ENCODE data around the gene ADSS1. TPM values are rescaled to one million over a fixed set of nuclear protein-coding genes. Genes with fewer than 3 reads are reported as not detected.

ADSS1 gene
- total RNA-seq, 3 donors from 2014 or later, result 6.9 to 13.0 (median 7.3) TPM

DNA sequence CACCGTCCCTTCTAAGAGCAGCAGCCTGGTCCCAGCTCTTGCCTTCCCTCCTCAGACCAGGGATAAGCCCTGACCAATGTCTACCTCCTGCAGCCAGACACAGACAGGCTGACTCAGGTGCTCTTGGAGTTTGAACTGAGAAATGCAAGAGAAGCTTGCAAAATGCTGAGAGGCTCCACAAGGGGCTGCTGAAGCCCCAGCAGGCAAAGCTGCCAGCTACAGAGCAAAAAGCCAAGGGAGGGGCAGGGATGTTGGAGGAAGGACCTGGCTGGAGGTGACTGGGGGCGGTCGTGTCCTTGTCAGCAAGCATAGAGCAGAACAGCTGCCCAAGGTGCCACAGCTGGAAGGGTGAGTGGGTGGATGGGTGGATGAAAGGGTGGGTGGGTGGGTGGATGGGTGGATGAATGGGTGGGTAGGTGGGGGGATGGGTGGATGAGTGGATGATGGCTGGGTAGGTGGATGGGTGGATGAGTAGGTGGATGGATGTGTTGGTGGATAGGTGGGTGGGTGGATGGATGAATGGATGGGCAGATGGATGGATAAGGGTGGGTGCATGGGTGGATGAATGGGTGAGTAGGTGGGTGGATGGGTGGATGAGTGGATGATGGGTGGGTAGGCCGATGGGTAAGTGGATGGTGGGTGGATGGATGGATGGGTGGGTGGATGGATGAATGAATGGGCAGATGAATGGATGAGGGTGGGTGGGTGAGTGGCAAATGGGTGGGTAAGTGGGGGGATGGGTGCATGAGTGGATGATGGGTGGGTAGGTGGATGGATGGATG, 38.6 kb upstream of the ADSS1 start:
- TF ChIP-seq POLR2AphosphoS5 (IDR thresholded peaks at IDR 0.05), result no peak
- no peak for TF ChIP-seq POLR2A (IDR thresholded peaks at IDR 0.05)
- TF ChIP-seq, protein P1, sequence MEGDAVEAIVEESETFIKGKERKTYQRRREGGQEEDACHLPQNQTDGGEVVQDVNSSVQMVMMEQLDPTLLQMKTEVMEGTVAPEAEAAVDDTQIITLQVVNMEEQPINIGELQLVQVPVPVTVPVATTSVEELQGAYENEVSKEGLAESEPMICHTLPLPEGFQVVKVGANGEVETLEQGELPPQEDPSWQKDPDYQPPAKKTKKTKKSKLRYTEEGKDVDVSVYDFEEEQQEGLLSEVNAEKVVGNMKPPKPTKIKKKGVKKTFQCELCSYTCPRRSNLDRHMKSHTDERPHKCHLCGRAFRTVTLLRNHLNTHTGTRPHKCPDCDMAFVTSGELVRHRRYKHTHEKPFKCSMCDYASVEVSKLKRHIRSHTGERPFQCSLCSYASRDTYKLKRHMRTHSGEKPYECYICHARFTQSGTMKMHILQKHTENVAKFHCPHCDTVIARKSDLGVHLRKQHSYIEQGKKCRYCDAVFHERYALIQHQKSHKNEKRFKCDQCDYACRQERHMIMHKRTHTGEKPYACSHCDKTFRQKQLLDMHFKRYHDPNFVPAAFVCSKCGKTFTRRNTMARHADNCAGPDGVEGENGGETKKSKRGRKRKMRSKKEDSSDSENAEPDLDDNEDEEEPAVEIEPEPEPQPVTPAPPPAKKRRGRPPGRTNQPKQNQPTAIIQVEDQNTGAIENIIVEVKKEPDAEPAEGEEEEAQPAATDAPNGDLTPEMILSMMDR (IDR thresholded peaks at IDR 0.05), result no peak
- intact Hi-C loops (cut with DNase I; ENCODE audit: low total_unique reads), result no loop called here
- H3K36me3 ChIP-seq, result no peaks in the 10 kb centered on the region
- H3K27me3 ChIP-seq, result no peaks in the 10 kb centered on the region
- H3K4me1 ChIP-seq, result peaks cover 24 to 46% of the 10 kb centered on the region in 2 donors
- H3K27ac ChIP-seq, result no peak overlapping the region
- no peak for DNase-seq (ENCODE audit: low spot score in 2 of 2)
- no peak overlapping the region for H3K4me3 ChIP-seq
- no peaks in the 10 kb centered on the region for H3K9me3 ChIP-seq

DNA sequence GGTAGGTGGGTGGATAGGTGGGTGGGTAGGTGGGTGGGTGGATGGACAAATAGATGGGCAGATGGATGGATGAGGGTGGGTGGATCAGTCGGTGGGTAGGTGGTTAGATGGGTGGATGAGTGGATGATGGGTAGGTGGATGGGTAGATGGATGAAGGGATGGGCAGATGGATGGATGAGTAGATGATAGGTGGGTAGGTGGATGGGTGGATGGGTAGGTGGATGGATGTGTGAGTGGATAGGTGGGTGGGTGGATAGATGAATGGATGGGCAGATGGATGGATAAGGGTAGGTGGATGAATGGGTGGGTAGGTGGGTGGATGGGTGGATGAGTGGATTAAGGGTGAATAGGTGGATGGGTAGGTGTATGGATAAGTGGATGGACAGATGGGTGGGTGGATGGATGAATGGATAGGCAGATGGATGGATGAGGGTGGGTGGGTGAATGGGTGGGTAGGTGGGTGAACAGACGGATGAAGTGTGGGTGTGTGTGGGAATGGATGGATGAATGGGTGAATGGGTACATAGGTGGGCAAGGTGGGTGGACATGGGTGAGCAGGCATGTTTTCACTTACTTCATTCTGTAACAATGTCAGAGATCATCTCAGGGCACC, 37.9 kb upstream of the ADSS1 start:
- TF ChIP-seq POLR2AphosphoS5 (IDR thresholded peaks at IDR 0.05) (no peak), POLR2A (IDR thresholded peaks at IDR 0.05) (no peak)
- TF ChIP-seq, protein P1 (IDR thresholded peaks at IDR 0.05), result no peak
- Histone ChIP-seq H3K9me3 (no peaks in the 10 kb centered on the region), H3K27me3 (no peaks in the 10 kb centered on the region), H3K27ac (no peak overlapping the region), H3K4me3 (no peak overlapping the region), H3K36me3 (no peaks in the 10 kb centered on the region), H3K4me1 (peaks cover 27 to 50% of the 10 kb centered on the region in 2 donors)
- intact Hi-C loops (cut with DNase I; ENCODE audit: low total_unique reads), result loop anchor here (2.0 kb wide), 1 partner anchor 55 kb away; no protein-coding TSS in a partner anchor
- DNase-seq (ENCODE audit: low spot score in 2 of 2), result no peak

DNA sequence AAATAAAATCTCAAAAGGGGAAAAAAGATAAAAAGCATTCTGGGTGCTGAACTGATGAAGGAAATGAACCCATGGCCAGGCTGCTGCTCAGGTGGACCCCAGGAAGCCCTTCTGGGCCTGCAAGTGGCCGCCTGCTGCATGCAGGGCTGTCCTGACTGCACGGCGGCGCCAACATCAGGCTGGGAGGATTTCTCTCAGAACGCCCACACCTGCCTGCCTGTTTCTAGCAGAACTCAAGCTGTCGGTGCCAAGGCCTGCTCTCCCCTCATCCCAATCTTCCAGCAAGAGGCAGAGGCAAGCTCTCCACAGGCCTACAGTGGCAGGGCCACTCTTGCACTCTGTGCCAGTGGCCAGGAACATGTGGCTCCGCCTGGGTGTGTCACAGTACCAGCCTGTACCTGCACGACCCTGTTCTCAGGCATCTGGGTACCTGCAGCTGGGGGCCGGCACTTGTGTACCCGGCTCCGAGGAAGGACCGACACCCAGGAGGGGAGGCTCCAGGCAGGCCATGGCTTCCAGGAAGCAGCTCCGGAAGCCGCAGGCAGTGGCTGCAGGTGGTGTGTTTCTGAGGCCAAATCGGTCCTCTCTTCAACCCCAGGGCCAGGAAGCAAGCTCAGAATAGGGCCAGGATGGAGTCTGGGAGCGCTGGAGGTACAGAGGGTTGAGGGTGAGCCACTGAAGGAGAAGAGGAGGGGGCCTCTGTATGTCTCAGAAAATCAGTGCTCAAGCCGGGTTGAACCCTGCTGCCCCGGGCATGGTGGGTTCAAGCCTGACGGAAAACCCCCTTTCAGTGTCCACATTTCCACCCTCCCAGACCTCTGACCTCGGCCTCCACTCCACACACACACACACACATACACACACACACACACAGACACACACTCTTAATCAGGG, 37.2 kb upstream of the ADSS1 start:
- DNase-seq (ENCODE audit: low spot score in 2 of 2), result no peak
- Histone ChIP-seq H3K27me3 (no peaks in the 10 kb centered on the region), H3K4me1 (peaks cover 24 to 49% of the 10 kb centered on the region in 2 donors), H3K36me3 (no peaks in the 10 kb centered on the region), H3K9me3 (no peaks in the 10 kb centered on the region), H3K4me3 (no peak overlapping the region), H3K27ac (peak overlapping the region; percentile 90 to 91)
- TF ChIP-seq POLR2A (IDR thresholded peaks at IDR 0.05) (no peak), POLR2AphosphoS5 (IDR thresholded peaks at IDR 0.05) (no peak)
- TF ChIP-seq, protein P1 (IDR thresholded peaks at IDR 0.05), result no peak
- intact Hi-C loops (cut with DNase I; ENCODE audit: low total_unique reads), result loop anchor here (2.0 kb wide), 1 partner anchor 54 kb away; no protein-coding TSS in a partner anchor

DNA sequence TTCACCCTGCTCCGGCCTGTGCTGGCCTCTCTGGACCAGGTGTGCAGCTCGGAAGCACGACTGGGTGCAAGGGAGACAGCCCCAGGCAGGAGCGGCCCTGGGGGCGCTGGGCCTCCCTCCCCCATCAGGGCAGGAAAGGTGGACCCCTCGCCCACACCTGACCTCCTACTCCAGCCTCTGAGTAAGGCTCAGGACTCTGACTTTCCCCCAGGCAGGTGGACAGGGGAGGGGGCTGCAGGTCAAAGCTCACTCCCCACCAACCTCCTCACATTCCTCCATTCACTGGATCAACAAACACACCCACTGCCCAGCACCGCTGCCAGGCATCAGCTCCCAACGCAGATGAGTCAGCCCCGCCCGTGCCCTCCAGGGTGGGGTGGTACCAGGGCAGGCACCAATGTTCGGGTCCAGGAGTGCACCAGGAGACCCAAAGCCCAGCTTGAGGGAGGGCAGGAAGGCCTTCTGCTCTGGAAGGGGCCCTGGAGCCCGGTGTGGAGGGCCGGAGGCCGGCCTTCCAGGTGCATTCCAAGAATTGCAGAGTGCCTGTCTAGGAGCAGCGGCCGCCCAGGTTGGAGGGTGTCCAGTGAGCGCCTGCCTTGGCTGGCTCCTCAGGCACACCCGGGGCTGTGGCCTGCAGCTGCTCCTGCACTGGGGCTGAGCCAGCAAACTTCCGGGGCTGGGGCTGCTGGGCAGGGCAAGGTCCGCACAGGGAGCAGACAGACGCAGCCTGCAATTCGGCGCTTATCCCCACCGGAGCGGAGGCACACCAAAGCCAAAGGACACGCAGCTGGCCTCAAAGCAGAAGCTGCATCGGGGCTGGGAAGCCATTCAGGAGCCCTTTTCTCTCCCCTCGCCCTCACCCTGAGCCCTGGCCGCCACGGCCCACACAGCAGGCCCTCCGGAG, 36.2 kb upstream of the ADSS1 start:
- peak overlapping the region in 2 of 3 donors; percentile 83 to 98 for H3K4me3 ChIP-seq

More for the DNA sequence above, 36.2 kb upstream of the ADSS1 start:
- TF ChIP-seq POLR2A (IDR thresholded peaks at IDR 0.05) (no peak), POLR2AphosphoS5 (IDR thresholded peaks at IDR 0.05) (peak in 1 of 3 donors; percentile 27)
- Histone ChIP-seq H3K27me3 (no peaks in the 10 kb centered on the region), H3K9me3 (no peaks in the 10 kb centered on the region), H3K27ac (peak overlapping the region; percentile 90 to 91), H3K36me3 (no peaks in the 10 kb centered on the region), H3K4me1 (peaks cover 17 to 39% of the 10 kb centered on the region in 2 donors)
- intact Hi-C loops (cut with DNase I; ENCODE audit: low total_unique reads), result loop anchor here (2.0 kb wide), 1 partner anchor 53 kb away; no protein-coding TSS in a partner anchor
- DNase-seq (ENCODE audit: low spot score in 2 of 2), result peak; percentile 61 to 88
